Uterus (tissue), 4 donors: Measurements from ENCODE around the gene TMEM167B. TPM values are rescaled to one million over a fixed set of nuclear protein-coding genes. Genes with fewer than 3 reads are reported as not detected.
A peak's percentile ranks its signal among the peaks of the same experiment; 100 is the strongest.

Experiments used
- DNase-seq, 2 donors: peaks; one replicate each; pipeline ENCODE4 v3.0.0-alpha.2; 2019 to 2020
- H3K27ac ChIP-seq, 2 donors: fragments of 200-600 bp; sonication (generic); 1 replicate in 1 of 2; 2 replicates in 1 of 2; pipeline ENCODE4 v1.5.1; 2016 to 2018
- H3K27me3 ChIP-seq, 2 donors: fragments of 200-600 bp; sonication (generic); one replicate each; pipeline ENCODE4 v1.5.1; 2018 to 2019; ENCODE audit warnings: control low read depth in 1 of 2
- H3K36me3 ChIP-seq, 2 donors: fragments of 200-600 bp; sonication (generic); one replicate each; pipeline ENCODE4 v1.5.1; 2019; ENCODE audit warnings: control low read depth in 1 of 2
- H3K4me1 ChIP-seq, 2 donors: fragments of 200-600 bp; sonication (generic); one replicate each; pipeline ENCODE4 v1.5.1; 2018 to 2019; ENCODE audit warnings: control low read depth in 1 of 2
- H3K4me3 ChIP-seq, 2 donors: fragments of 200-600 bp; sonication (generic); 1 replicate in 1 of 2; 2 replicates in 1 of 2; pipeline ENCODE4 v1.5.1; 2018 to 2019; ENCODE audit warnings: mild to moderate bottlenecking in 1 of 2
- H3K9me3 ChIP-seq, 2 donors: fragments of 200-600 bp; sonication (generic); one replicate each; pipeline ENCODE4 v1.5.1; 2019; ENCODE audit warnings: control low read depth in 1 of 2
- POLR2A ChIP-seq, 2 donors: fragments of 450-650 bp; IDR thresholded peaks; one replicate each; pipeline ENCODE4 v1.6.1; 2016; ENCODE audit warnings: antibody characterized with exemption in 2 of 2, mild to moderate bottlenecking in 1 of 2, moderate library complexity in 1 of 2
- intact Hi-C: fragments of 100-400 bp; cut with DNase I; formaldehyde crosslinking; loops from one replicate; pipeline ENCODE4 v1.15.1; 2023; ENCODE audit warnings: low total_unique reads
- total RNA-seq, 4 donors: library from RNA; depleted of rRNA in 3 of 4; stranded (reverse); fragments of >200 nt in 3 of 4; gene quantifications; one replicate each; pipeline versions ENCODE4 v1.1.0 to v1.2.4, GENCODE V29; 2014 to 2023
- TF ChIP-seq, protein P1 (sequence below), 4 experiments: fragments of 200-600 bp in 2 of 4; fragments of 450-650 bp in 2 of 4; sonication (generic) in 2 of 4; IDR thresholded peaks; one replicate each; pipeline ENCODE4 v1.5.1; 2016 to 2019; ENCODE audit warnings: antibody characterized with exemption in 4 of 4, mild to moderate bottlenecking in 2 of 4, moderate library complexity in 1 of 4
- donor health status: DM: yes; HTN: yes; CAD: no.

Gene TMEM167B
- total RNA-seq, 4 donors from 2014 or later: 10.2 to 56.2 (median 36.4) TPM

DNA sequence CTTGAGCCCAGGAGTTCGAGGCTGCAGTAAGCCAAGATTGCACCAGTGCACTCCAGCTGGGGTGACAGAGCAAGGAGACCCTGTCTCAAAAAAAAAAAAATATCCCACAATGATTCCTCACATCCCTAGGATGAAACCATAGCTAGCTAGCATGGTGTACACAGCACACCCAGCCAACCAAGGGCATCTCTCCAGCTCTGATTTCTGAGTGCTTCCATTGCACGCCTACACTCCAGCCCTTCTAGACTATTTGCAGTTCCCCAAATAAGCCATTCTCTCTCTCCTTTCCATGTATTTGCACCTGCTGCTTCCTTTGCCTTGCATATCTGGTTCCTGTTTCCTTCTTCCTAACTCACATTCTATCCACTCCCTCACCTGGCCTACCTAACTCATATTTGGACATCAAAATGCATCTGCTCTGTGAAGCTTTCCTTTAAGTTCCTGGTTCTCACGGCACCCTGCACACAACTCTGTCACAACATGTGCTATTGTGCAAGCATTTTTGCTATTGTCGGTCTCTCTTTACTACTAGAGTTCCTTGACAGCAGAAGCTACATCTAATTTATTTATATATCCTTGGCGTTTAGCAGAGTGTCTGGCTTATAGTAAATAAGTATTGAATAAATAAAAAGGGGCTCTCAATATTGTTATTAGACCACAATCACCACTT is 21.0 kb downstream of the TMEM167B start:
- Histone ChIP-seq H3K9me3 (no peaks in the 10 kb centered on the region), H3K36me3 (no peaks in the 10 kb centered on the region), H3K4me1 (peaks cover 0 to 4% of the 10 kb centered on the region in 2 donors), H3K27ac (no peak overlapping the region), H3K27me3 (peaks cover 3 to 15% of the 10 kb centered on the region in 2 donors), H3K4me3 (no peak overlapping the region)
- intact Hi-C loops: no loop called here
- TF ChIP-seq, protein P1, sequence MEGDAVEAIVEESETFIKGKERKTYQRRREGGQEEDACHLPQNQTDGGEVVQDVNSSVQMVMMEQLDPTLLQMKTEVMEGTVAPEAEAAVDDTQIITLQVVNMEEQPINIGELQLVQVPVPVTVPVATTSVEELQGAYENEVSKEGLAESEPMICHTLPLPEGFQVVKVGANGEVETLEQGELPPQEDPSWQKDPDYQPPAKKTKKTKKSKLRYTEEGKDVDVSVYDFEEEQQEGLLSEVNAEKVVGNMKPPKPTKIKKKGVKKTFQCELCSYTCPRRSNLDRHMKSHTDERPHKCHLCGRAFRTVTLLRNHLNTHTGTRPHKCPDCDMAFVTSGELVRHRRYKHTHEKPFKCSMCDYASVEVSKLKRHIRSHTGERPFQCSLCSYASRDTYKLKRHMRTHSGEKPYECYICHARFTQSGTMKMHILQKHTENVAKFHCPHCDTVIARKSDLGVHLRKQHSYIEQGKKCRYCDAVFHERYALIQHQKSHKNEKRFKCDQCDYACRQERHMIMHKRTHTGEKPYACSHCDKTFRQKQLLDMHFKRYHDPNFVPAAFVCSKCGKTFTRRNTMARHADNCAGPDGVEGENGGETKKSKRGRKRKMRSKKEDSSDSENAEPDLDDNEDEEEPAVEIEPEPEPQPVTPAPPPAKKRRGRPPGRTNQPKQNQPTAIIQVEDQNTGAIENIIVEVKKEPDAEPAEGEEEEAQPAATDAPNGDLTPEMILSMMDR (IDR thresholded peaks at IDR 0.05): no peak
- TF ChIP-seq POLR2A (IDR thresholded peaks at IDR 0.05): no peak
- no peak for DNase-seq

DNA sequence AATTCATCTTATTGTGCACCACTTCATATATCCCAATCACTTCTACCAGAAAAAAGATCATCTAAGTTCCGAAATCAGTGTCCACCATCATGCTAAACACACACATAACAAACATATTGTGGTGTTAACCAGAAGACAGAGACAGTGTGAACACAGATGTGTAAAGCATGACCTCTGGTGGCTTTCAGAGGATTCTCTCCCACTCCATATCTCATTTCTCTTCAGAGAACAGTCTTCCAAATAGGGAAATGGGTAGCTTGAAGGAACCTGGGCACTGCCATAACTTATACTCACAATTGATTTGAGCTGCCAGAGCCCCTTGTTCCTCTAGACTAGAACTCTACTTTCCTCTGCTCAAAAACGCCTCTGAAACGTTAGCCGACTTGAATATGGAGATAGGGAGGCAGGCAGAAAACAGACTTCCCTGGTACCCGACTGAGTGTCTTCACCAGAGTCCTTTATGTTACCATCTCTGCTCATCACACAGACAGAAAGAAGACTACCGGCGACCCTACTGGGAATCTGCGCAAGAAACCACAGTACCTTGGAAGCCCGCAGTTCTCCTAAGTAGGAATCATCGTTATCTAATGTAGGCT is 21.6 kb downstream of the TMEM167B start:
- peak overlapping the region in 1 of 2 donors; percentile 26 for H3K27ac ChIP-seq
- H3K4me3 ChIP-seq: peak overlapping the region; percentile 0 to 27
- intact Hi-C loops: no loop called here
- peaks cover 3 to 15% of the 10 kb centered on the region in 2 donors for H3K27me3 ChIP-seq
- DNase-seq: no peak
- TF ChIP-seq, protein P1 (IDR thresholded peaks at IDR 0.05): no peak
- TF ChIP-seq POLR2A (IDR thresholded peaks at IDR 0.05): no peak
- no peaks in the 10 kb centered on the region for H3K36me3 ChIP-seq
- peaks cover 0 to 4% of the 10 kb centered on the region in 2 donors for H3K4me1 ChIP-seq
- no peaks in the 10 kb centered on the region for H3K9me3 ChIP-seq

DNA sequence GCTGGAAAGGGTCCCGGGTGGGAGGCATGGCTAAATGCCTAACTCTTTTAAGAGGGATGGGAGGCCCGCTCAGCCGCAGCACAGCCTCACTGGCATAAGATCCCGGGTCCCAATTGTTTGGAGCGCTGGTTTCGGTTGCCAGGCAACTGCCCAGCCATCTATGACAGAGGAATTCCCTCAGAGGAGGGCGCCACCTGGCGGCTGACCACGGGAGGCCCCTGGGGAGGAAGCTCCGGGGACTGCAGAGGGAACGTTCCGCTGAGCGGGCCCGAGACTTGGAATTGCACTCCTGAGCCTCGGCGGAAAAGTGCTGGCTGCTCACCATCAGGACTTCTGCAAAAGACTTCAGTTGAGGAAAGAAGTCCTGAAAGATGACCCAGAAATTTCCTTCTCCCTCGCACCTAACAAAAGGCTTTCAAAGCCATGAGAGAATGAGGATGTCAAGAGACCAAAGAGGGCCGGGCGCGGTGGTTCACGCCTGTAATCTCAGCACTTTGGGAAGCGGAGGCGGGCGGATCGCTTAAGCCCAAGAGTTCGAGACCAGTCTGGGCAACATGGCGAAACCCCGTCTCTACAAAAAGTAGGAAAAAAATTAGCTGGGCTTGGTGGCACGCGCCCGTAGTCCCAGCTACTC is 22.2 kb downstream of the TMEM167B start:
- DNase-seq: peak; percentile 90 to 92

DNA sequence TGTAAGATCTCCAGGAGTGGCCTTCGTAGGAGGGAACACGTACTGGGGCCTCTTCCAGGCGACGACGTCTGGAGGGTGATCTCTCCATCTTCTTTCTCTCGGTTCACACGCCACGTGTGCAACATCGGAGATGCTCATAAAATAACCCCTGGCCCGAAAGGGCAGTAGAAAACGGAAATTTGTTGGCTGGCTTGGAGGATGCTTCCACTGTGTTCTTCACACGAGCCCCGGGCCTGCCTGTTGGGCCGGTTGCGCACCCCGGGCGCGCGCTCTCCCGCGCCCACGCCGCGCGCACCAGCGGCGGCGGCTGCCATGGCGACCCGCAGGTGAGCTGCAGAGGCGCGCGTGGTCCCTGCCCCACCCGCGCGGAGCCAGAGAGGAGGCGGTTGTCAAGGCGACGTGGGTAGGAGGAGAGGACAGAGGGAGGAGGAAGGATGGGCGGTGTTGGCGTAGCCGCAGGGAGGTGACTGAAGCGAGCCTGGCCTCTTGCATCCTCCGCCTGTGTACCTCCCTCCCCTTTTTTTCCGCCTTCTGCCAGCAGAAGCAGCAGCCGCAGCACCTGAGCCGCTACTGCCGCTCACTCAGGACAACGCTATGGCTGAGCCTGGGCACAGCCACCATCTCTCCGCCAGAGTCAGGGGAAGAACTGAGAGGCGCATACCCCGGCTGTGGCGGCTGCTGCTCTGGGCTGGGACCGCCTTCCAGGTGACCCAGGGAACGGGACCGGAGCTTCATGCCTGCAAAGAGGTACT is 23.2 kb downstream of the TMEM167B start, which contains the start of gene ELAPOR1:
ELAPOR1 (plus strand) TSS at position 526 of the 752 bp plus-strand sequence; CDS start at position 595, 69 bp downstream.
- Histone ChIP-seq H3K27ac (no peak within 1 kb of the TSS), H3K9me3 (no peaks in the 10 kb centered on the region), H3K4me3 (peak within 1 kb of the TSS; percentile 0 to 27), H3K27me3 (peaks cover 3 to 15% of the 10 kb centered on the region in 2 donors), H3K36me3 (no peaks in the 10 kb centered on the region), H3K4me1 (peaks cover 0 to 4% of the 10 kb centered on the region in 2 donors)
- peak in 1 of 2 donors; percentile 46 for DNase-seq
- intact Hi-C loops: no loop called here
- TF ChIP-seq POLR2A (IDR thresholded peaks at IDR 0.05): no peak
- TF ChIP-seq, protein P1 (IDR thresholded peaks at IDR 0.05): no peak

More for the DNA sequence above, 22.2 kb downstream of the TMEM167B start:
- intact Hi-C loops: no loop called here
- Histone ChIP-seq H3K27me3 (peaks cover 3 to 15% of the 10 kb centered on the region in 2 donors), H3K27ac (peak overlapping the region in 1 of 2 donors; percentile 26), H3K9me3 (no peaks in the 10 kb centered on the region), H3K4me3 (peak overlapping the region; percentile 0 to 27), H3K4me1 (peaks cover 0 to 4% of the 10 kb centered on the region in 2 donors), H3K36me3 (no peaks in the 10 kb centered on the region)
- TF ChIP-seq, protein P1 (IDR thresholded peaks at IDR 0.05): peak; percentile 80 to 92 (median 88)
- no peak for TF ChIP-seq POLR2A (IDR thresholded peaks at IDR 0.05)
